Neuronal stem cell (in vitro differentiated cells): ENCODE data around the gene SPRN.

ENCODE experiments used
- DNase-seq: peaks from one replicate; pipeline ENCODE4 v3.0.0-alpha.2; 2013; ENCODE audit warnings: low spot score
- H2AFZ ChIP-seq: one replicate; pipeline ENCODE4 v1.6.1; 2013; ENCODE audit warnings: mild to moderate bottlenecking, low read length, inconsistent platforms
- H2AK5ac ChIP-seq: 2 replicates; pipeline ENCODE4 v1.6.1; 2013; ENCODE audit warnings: low read depth, mild to moderate bottlenecking, inconsistent platforms, low read length, moderate library complexity, mixed read lengths
- H2BK120ac ChIP-seq: 2 replicates; pipeline ENCODE4 v1.6.1; 2013; ENCODE audit warnings: low read depth, mild to moderate bottlenecking, inconsistent platforms, low read length, moderate library complexity, mixed read lengths
- H2BK12ac ChIP-seq: one replicate; pipeline ENCODE4 v1.6.1; 2013; ENCODE audit warnings: low read length, inconsistent platforms
- H2BK15ac ChIP-seq: 2 replicates; pipeline ENCODE4 v1.6.1; 2013; ENCODE audit warnings: mild to moderate bottlenecking, low read length, inconsistent platforms, mixed read lengths
- H2BK5ac ChIP-seq: one replicate; pipeline ENCODE4 v1.6.1; 2013; ENCODE audit warnings: inconsistent platforms, mild to moderate bottlenecking, low read length, moderate library complexity
- H3K14ac ChIP-seq: one replicate; pipeline ENCODE4 v1.6.1; 2013; ENCODE audit warnings: low read length, inconsistent platforms
- H3K18ac ChIP-seq: 2 replicates; pipeline ENCODE4 v1.6.1; 2013; ENCODE audit warnings: low read length, inconsistent platforms
- H3K23ac ChIP-seq: 2 replicates; pipeline ENCODE4 v1.6.1; 2013; ENCODE audit warnings: low read depth, mild to moderate bottlenecking, mixed read lengths, low read length, inconsistent platforms; ENCODE audit not compliant: poor library complexity
- H3K27ac ChIP-seq: replicated peaks from 3 replicates; pipeline ENCODE4 v1.5.1; 2013; ENCODE audit warnings: low read length, inconsistent platforms
- H3K27me3 ChIP-seq, 3 experiments: 2 replicates each; pipeline ENCODE4 v1.6.1; 2013; ENCODE audit warnings: low read length in 3 of 3, mild to moderate bottlenecking in 2 of 3, inconsistent platforms in 1 of 3, low read depth in 1 of 3, mixed read lengths in 1 of 3, moderate library complexity in 1 of 3; ENCODE audit not compliant: control insufficient read depth in 3 of 3, insufficient read depth in 3 of 3
- H3K36me3 ChIP-seq, 2 donors: replicated peaks in 1 of 2; 2 replicates each; pipeline ENCODE4 v1.6.1; 2013; ENCODE audit warnings: low read length in 2 of 2; ENCODE audit not compliant: control insufficient read depth in 2 of 2, insufficient read depth in 2 of 2
- H3K4ac ChIP-seq: 2 replicates; pipeline ENCODE4 v1.6.1; 2013; ENCODE audit warnings: inconsistent platforms, mild to moderate bottlenecking, low read length, moderate library complexity
- H3K4me1 ChIP-seq, 2 donors: 1 replicate in 1 of 2; 2 replicates in 1 of 2; pipeline ENCODE4 v1.6.1; 2013; ENCODE audit warnings: low read length in 2 of 2, low read depth in 1 of 2; ENCODE audit not compliant: control insufficient read depth in 2 of 2, insufficient read depth in 1 of 2
- H3K4me2 ChIP-seq: one replicate; pipeline ENCODE4 v1.6.1; 2013; ENCODE audit warnings: mild to moderate bottlenecking, low read length, inconsistent platforms; ENCODE audit not compliant: insufficient read depth, poor library complexity, severe bottlenecking
- H3K4me3 ChIP-seq, 2 donors: 2 replicates each; pipeline ENCODE4 v1.5.1; 2013; ENCODE audit warnings: low read length in 2 of 2, mild to moderate bottlenecking in 2 of 2, inconsistent platforms in 1 of 2, moderate library complexity in 1 of 2
- H3K79me1 ChIP-seq: one replicate; pipeline ENCODE4 v1.6.1; 2013; ENCODE audit warnings: low read depth, mild to moderate bottlenecking, inconsistent platforms, low read length, moderate library complexity
- H3K9ac ChIP-seq: one replicate; pipeline ENCODE4 v1.6.1; 2013; ENCODE audit warnings: mild to moderate bottlenecking, low read depth, low read length, inconsistent platforms; ENCODE audit not compliant: poor library complexity
- H3K9me3 ChIP-seq, 2 donors: replicated peaks in 1 of 2; 2 replicates each; pipeline versions ENCODE3 to v1.6.1; 2013; ENCODE audit warnings: low read length in 2 of 2, mild to moderate bottlenecking in 2 of 2, inconsistent platforms in 1 of 2, low read depth in 1 of 2, mixed read lengths in 1 of 2, moderate library complexity in 1 of 2; ENCODE audit not compliant: control insufficient read depth in 2 of 2, insufficient read depth in 1 of 2
- H4K8ac ChIP-seq: one replicate; pipeline ENCODE4 v1.6.1; 2013; ENCODE audit warnings: low read depth, mild to moderate bottlenecking, inconsistent platforms, low read length, moderate library complexity
- H4K91ac ChIP-seq: one replicate; pipeline ENCODE4 v1.6.1; 2013; ENCODE audit warnings: low read length, low read depth, mild to moderate bottlenecking, inconsistent platforms; ENCODE audit not compliant: poor library complexity
- WGBS, 2 donors: extraction: QIAGEN DNeasy Blood & Tissue Kit; methylation state at CpG; one replicate each; pipeline ENCODE4 v1.1.7; 2013; ENCODE audit warnings: missing lambda C conversion rate in 2 of 2, mixed read lengths in 1 of 2; ENCODE audit not compliant: insufficient read length in 2 of 2, insufficient replicate concordance in 1 of 2; ENCODE audit errors: extremely low coverage in 2 of 2; 5-methylcytosine and 5-hydroxymethylcytosine counted together

The SPRN gene

GRCh38 chr10:133400624-133401424 is 23.6 kb downstream of the SPRN start:
- Histone ChIP-seq H3K36me3 (peaks cover 38 to 96% of the 10 kb centered on the region in 2 donors), H2BK15ac (no peak overlapping the region), H3K79me1 (peaks cover 11% of the 10 kb centered on the region), H2AFZ (no peak overlapping the region), H3K23ac (no peak overlapping the region), H2AK5ac (no peak overlapping the region), H4K8ac (no peak overlapping the region), H2BK5ac (no peak overlapping the region), H2BK120ac (no peak overlapping the region), H3K14ac (no peak overlapping the region), H3K4ac (no peak overlapping the region), H4K91ac (no peak overlapping the region), H3K9me3 (no peaks in the 10 kb centered on the region), H3K4me1 (no peaks in the 10 kb centered on the region), H2BK12ac (no peak overlapping the region), H3K27ac (no peak overlapping the region), H3K27me3 (peaks cover 0 to 2% (median 0%) of the 10 kb centered on the region in 3 experiments), H3K18ac (no peak overlapping the region), H3K4me3 (no peak overlapping the region), H3K4me2 (no peak overlapping the region), H3K9ac (no peak overlapping the region)
- no CpG with 5 or more reads among the region's 10 CpGs for WGBS, 2 donors
- no peak for DNase-seq

GRCh38 chr10:133399123-133399601 is 25.3 kb downstream of the SPRN start:
- H3K79me1 ChIP-seq, result peaks cover 11% of the 10 kb centered on the region
- peak overlapping the region; percentile 31 for H3K9ac ChIP-seq
- no peak overlapping the region for H2AFZ ChIP-seq
- no peak overlapping the region for H3K4me3 ChIP-seq
- no peak overlapping the region for H3K4me2 ChIP-seq
- H3K9me3 ChIP-seq, result no peaks in the 10 kb centered on the region
- no peak for DNase-seq
- peaks cover 0 to 2% of the 10 kb centered on the region in 2 donors for H3K4me1 ChIP-seq
- no peak overlapping the region for H4K8ac ChIP-seq
- H3K27me3 ChIP-seq, result no peaks in the 10 kb centered on the region
- H2AK5ac ChIP-seq, result no peak overlapping the region
- no peak overlapping the region for H2BK12ac ChIP-seq
- H2BK120ac ChIP-seq, result peak overlapping the region; percentile 40
- H2BK5ac ChIP-seq, result no peak overlapping the region
- H3K4ac ChIP-seq, result no peak overlapping the region
- H2BK15ac ChIP-seq, result no peak overlapping the region
- H4K91ac ChIP-seq, result no peak overlapping the region
- no peak overlapping the region for H3K18ac ChIP-seq
- H3K27ac ChIP-seq, result no peak overlapping the region
- H3K14ac ChIP-seq, result no peak overlapping the region
- H3K36me3 ChIP-seq, result peaks cover 34 to 86% of the 10 kb centered on the region in 2 donors
- no CpG with 5 or more reads among the region's 19 CpGs for WGBS, 2 donors
- no peak overlapping the region for H3K23ac ChIP-seq

- Histone ChIP-seq H3K18ac (no peak overlapping the region), H2BK5ac (no peak overlapping the region), H3K79me1 (peaks cover 11% of the 10 kb centered on the region), H2BK15ac (no peak overlapping the region), H2BK120ac (no peak overlapping the region), H3K14ac (no peak overlapping the region), H3K4me1 (peaks cover 0 to 2% of the 10 kb centered on the region in 2 donors), H3K27me3 (no peaks in the 10 kb centered on the region), H3K4me3 (no peak overlapping the region), H3K4ac (no peak overlapping the region), H4K91ac (no peak overlapping the region), H3K27ac (no peak overlapping the region), H3K4me2 (no peak overlapping the region), H2AK5ac (no peak overlapping the region), H2BK12ac (no peak overlapping the region), H2AFZ (no peak overlapping the region), H3K23ac (no peak overlapping the region), H4K8ac (no peak overlapping the region), H3K36me3 (peaks cover 28 to 75% of the 10 kb centered on the region in 2 donors), H3K9ac (no peak overlapping the region), H3K9me3 (no peaks in the 10 kb centered on the region)
- WGBS, 2 donors, result no CpG with 5 or more reads among the region's 7 CpGs
- no peak for DNase-seq
Measured at GRCh38 chr10:133397938-133398337, 26.5 kb downstream of the SPRN start.

- Histone ChIP-seq H3K27ac (no peak overlapping the region), H2BK12ac (no peak overlapping the region), H2BK15ac (no peak overlapping the region), H2BK5ac (no peak overlapping the region), H2AFZ (no peak overlapping the region), H3K23ac (no peak overlapping the region), H3K9ac (no peak overlapping the region), H2AK5ac (no peak overlapping the region), H3K4ac (no peak overlapping the region), H3K27me3 (no peaks in the 10 kb centered on the region), H3K18ac (no peak overlapping the region), H3K4me1 (peaks cover 0 to 2% of the 10 kb centered on the region in 2 donors), H2BK120ac (no peak overlapping the region), H4K91ac (no peak overlapping the region), H4K8ac (no peak overlapping the region), H3K36me3 (peaks cover 22 to 57% of the 10 kb centered on the region in 2 donors), H3K4me3 (no peak overlapping the region), H3K14ac (no peak overlapping the region), H3K4me2 (no peak overlapping the region), H3K9me3 (no peaks in the 10 kb centered on the region), H3K79me1 (peaks cover 4% of the 10 kb centered on the region)
- no CpG with 5 or more reads among the region's 19 CpGs for WGBS, 2 donors
- no peak for DNase-seq
Measured at GRCh38 chr10:133396035-133396624, 28.3 kb downstream of the SPRN start.
